Mammary epithelial cell (primary cell): ENCODE data around the gene ABCB11.

ENCODE experiments used
- CTCF ChIP-seq, 2 donors: IDR thresholded peaks in 1 of 2; conservative IDR thresholded peaks in 1 of 2; 2 replicates each; pipeline ENCODE4 v1.5.1; 2011 to 2012; ENCODE audit warnings: inconsistent platforms in 2 of 2, low read length in 2 of 2, mild to moderate bottlenecking in 2 of 2, control low read depth in 1 of 2, low read depth in 1 of 2; ENCODE audit not compliant: insufficient read depth in 1 of 2; ENCODE audit errors: extremely low read depth in 1 of 2
- EZH2 ChIP-seq: IDR thresholded peaks from 2 replicates; pipeline ENCODE4 v1.6.1; 2012; ENCODE audit warnings: low read length, inconsistent platforms, borderline replicate concordance

DNA sequence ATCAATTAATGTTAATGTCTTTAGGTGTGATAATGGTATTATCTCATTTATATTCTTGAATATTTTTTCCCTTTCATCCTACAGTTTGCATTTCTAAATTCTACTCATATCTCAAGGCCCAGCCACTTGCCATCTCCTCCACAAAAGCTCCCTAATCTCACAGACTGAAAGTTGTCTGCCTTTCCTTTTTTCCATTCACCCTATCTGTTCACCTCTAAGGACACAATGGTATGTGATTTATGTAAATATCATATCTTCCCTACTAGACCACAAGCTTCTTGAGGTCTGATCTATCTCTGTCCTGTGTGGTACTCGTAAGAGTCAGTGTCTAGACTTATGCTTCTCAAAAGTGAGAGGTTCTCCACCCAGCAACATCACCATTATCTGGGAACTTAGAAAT is 137.0 kb downstream of the ABCB11 start:
- TF ChIP-seq CTCF (conservative IDR thresholded peaks at IDR 0.05 in 1 of 2, IDR thresholded peaks at IDR 0.05 in 1 of 2; ENCODE audit: extremely low read depth in 1 of 2, insufficient read depth in 1 of 2, low read depth in 1 of 2, low read length in 2 of 2) (no peak), EZH2 (no peak)
